Measurements from ENCODE around the gene COG8. TPM values are rescaled to one million over a fixed set of nuclear protein-coding genes. Genes with fewer than 3 reads are reported as not detected.
"Not testable (repeated sequence)": the region's sequence is repeated elsewhere in the genome, so short reads cannot be mapped to it uniquely, and the experiment has no call there.

Gene COG8
- total RNA-seq, 2 donors from 2014 or later, result 45.8 to 49.3 TPM

DNA sequence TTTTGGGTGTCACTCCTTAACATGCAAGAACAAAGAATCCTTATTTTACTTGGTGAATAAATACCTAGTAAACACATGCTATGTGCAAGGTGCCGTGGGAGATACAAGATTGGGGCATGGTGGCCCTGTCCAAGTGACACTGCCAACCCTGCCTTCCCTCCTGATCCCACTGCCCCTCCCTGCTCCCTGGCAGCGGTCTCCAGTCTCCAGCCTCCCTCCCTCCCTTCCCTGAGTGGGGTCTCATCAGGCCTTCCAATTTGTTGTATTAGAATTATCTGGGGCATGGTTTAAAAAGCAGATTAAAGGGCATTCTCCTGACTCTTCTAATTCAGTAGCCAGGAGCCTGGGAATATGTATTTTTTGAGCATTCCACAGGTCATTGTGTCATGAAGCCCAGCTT is 24.7 kb upstream of the COG8 start:
- Mint-ChIP-seq H3K4me3 (no peak overlapping the region), H3K36me3 (ENCODE audit: low read depth) (peaks cover 45% of the 10 kb centered on the region), H3K27ac (no peak overlapping the region), H3K4me1 (no peaks in the 10 kb centered on the region), H3K9me3 (peaks cover 1% of the 10 kb centered on the region), H3K27me3 (ENCODE audit: insufficient read depth) (no peaks in the 10 kb centered on the region)
- H3K4me3 ChIP-seq (ENCODE audit: low read length), result no peak overlapping the region
- H3K9ac ChIP-seq (ENCODE audit: extremely low read depth, low read length, poor library complexity, severe bottlenecking), result no peak overlapping the region
- no peaks in the 10 kb centered on the region for H3K9me3 ChIP-seq (ENCODE audit: control insufficient read depth, low read length)
- TF ChIP-seq, protein P1, sequence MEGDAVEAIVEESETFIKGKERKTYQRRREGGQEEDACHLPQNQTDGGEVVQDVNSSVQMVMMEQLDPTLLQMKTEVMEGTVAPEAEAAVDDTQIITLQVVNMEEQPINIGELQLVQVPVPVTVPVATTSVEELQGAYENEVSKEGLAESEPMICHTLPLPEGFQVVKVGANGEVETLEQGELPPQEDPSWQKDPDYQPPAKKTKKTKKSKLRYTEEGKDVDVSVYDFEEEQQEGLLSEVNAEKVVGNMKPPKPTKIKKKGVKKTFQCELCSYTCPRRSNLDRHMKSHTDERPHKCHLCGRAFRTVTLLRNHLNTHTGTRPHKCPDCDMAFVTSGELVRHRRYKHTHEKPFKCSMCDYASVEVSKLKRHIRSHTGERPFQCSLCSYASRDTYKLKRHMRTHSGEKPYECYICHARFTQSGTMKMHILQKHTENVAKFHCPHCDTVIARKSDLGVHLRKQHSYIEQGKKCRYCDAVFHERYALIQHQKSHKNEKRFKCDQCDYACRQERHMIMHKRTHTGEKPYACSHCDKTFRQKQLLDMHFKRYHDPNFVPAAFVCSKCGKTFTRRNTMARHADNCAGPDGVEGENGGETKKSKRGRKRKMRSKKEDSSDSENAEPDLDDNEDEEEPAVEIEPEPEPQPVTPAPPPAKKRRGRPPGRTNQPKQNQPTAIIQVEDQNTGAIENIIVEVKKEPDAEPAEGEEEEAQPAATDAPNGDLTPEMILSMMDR (conservative IDR thresholded peaks at IDR 0.05), result no peak
- no peaks in the 10 kb centered on the region for H3K27me3 ChIP-seq (ENCODE audit: control insufficient read depth, insufficient read depth, low read length, poor library complexity, severe bottlenecking)
- peaks cover 42% of the 10 kb centered on the region for H3K36me3 ChIP-seq (ENCODE audit: control insufficient read depth, insufficient read depth, low read length)
- H3K4me1 ChIP-seq (ENCODE audit: control insufficient read depth, insufficient read depth, low read length), result no peaks in the 10 kb centered on the region
- DNase-seq, result no peak
- 100% methylated on average over 2 of the region's 2 CpGs; no CpG with 5 or more reads in 1 of the 2 experiments for WGBS, 2 experiments (ENCODE audit: insufficient coverage in 1 of 2, insufficient read length in 1 of 2)
- no peak overlapping the region for H3K27ac ChIP-seq (ENCODE audit: low read depth, low read length)

DNA sequence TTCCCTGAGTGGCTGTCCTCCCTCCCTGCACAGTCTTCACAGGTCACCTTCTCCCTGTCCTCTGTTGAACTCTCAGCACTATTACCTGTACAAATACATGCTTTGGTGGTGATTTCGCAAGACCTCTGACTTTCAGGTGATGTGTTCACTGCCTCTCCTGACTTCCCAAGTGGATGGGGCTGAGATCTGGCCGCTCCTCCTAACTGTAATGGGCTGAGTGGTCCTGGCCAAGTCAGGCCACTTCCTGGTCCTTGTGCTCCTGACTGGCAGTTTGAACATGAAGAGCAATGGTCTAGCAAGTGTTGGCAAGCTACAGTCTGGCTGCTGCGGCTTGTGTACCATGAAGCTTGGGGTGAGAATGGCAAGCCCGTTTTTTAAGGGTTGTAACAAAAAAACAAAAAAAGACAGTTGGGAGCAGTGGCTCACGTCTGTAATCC is 23.9 kb upstream of the COG8 start:
- Histone ChIP-seq H3K4me1 (ENCODE audit: control insufficient read depth, insufficient read depth, low read length) (no peaks in the 10 kb centered on the region), H3K36me3 (ENCODE audit: control insufficient read depth, insufficient read depth, low read length) (peaks cover 34% of the 10 kb centered on the region), H3K9ac (ENCODE audit: extremely low read depth, low read length, poor library complexity, severe bottlenecking) (no peak overlapping the region), H3K27me3 (ENCODE audit: control insufficient read depth, insufficient read depth, low read length, poor library complexity, severe bottlenecking) (no peaks in the 10 kb centered on the region), H3K27ac (ENCODE audit: low read depth, low read length) (no peak overlapping the region), H3K4me3 (ENCODE audit: low read length) (no peak overlapping the region), H3K9me3 (ENCODE audit: control insufficient read depth, low read length) (no peaks in the 10 kb centered on the region)
- no peak overlapping the region for H3K4me3 Mint-ChIP-seq
- DNase-seq, result no peak
- WGBS, 2 experiments (ENCODE audit: insufficient coverage in 1 of 2, insufficient read length in 1 of 2), result 96 to 97% methylated on average over 5 of the region's 5 CpGs
- H3K9me3 Mint-ChIP-seq, result no peaks in the 10 kb centered on the region
- TF ChIP-seq, protein P1 (conservative IDR thresholded peaks at IDR 0.05), result no peak
- no peaks in the 10 kb centered on the region for H3K27me3 Mint-ChIP-seq (ENCODE audit: insufficient read depth)
- no peaks in the 10 kb centered on the region for H3K4me1 Mint-ChIP-seq
- no peak overlapping the region for H3K27ac Mint-ChIP-seq
- H3K36me3 Mint-ChIP-seq (ENCODE audit: low read depth), result peaks cover 39% of the 10 kb centered on the region

DNA sequence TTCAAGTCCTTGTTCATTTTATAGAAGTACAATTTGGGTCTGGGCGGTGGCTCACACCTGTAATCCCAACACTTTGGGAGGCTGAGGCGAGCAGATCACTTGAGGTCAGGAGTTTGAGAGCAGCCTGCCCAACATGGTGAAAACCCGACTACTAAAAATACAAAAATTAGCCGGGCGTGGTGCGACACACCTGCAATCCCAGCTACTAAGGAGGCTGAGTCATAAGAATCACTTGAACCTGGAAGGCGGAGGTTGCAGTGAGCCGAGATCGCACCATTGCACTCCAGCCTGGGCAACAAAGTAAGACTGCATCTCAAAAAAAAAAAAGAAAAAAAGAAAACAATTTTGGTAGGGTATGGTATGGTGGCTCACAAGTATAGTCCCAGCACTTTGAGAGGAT is 20.7 kb upstream of the COG8 start:
- H3K36me3 Mint-ChIP-seq (ENCODE audit: low read depth), result peaks cover 28% of the 10 kb centered on the region
- H3K4me1 ChIP-seq (ENCODE audit: control insufficient read depth, insufficient read depth, low read length); H3K9me3 Mint-ChIP-seq; H3K9me3 ChIP-seq (ENCODE audit: control insufficient read depth, low read length); H3K27me3 ChIP-seq (ENCODE audit: control insufficient read depth, insufficient read depth, low read length, poor library complexity, severe bottlenecking); H3K27ac Mint-ChIP-seq; H3K27me3 Mint-ChIP-seq (ENCODE audit: insufficient read depth); H3K27ac ChIP-seq (ENCODE audit: low read depth, low read length); H3K4me3 ChIP-seq (ENCODE audit: low read length); DNase-seq; H3K4me3 Mint-ChIP-seq; H3K9ac ChIP-seq (ENCODE audit: extremely low read depth, low read length, poor library complexity, severe bottlenecking); H3K4me1 Mint-ChIP-seq: not testable (repeated sequence)
- 93 to 95% methylated on average over 8 to 9 of the region's 9 CpGs for WGBS, 2 experiments (ENCODE audit: insufficient coverage in 1 of 2, insufficient read length in 1 of 2)
- peaks cover 26% of the 10 kb centered on the region for H3K36me3 ChIP-seq (ENCODE audit: control insufficient read depth, insufficient read depth, low read length)
